Trophoblast cell (in vitro differentiated cells and primary cell): ENCODE measurements around the gene GSS.

ENCODE experiments used
- DNase-seq, 2 donors: peaks; one replicate each; pipeline ENCODE4 v3.0.0-alpha.2; 2016
- H2AFZ ChIP-seq: 2 replicates; pipeline ENCODE4 v1.6.1; 2013; ENCODE audit warnings: low read length, moderate library complexity, mild to moderate bottlenecking; ENCODE audit not compliant: insufficient read depth, poor library complexity
- H2AK5ac ChIP-seq: 2 replicates; pipeline ENCODE4 v1.6.1; 2013; ENCODE audit warnings: mild to moderate bottlenecking, low read length
- H2BK120ac ChIP-seq: 2 replicates; pipeline ENCODE4 v1.6.1; 2013; ENCODE audit warnings: low read length, mild to moderate bottlenecking, moderate library complexity; ENCODE audit not compliant: insufficient read depth, poor library complexity
- H2BK12ac ChIP-seq: 2 replicates; pipeline ENCODE4 v1.6.1; 2013; ENCODE audit warnings: mild to moderate bottlenecking, low read length, moderate library complexity
- H2BK5ac ChIP-seq: 2 replicates; pipeline ENCODE4 v1.6.1; 2013; ENCODE audit warnings: low read length, low read depth, moderate library complexity, mild to moderate bottlenecking; ENCODE audit not compliant: poor library complexity
- H3K14ac ChIP-seq: 2 replicates; pipeline ENCODE4 v1.6.1; 2013; ENCODE audit warnings: mild to moderate bottlenecking, low read length
- H3K18ac ChIP-seq: 2 replicates; pipeline ENCODE4 v1.6.1; 2013; ENCODE audit warnings: mild to moderate bottlenecking, low read length
- H3K23ac ChIP-seq: 2 replicates; pipeline ENCODE4 v1.6.1; 2013; ENCODE audit warnings: low read length
- H3K27ac ChIP-seq: 2 replicates; pipeline ENCODE4 v1.5.1; 2013; ENCODE audit warnings: low read depth, mild to moderate bottlenecking, inconsistent platforms, low read length, moderate library complexity
- H3K27me3 ChIP-seq: 2 replicates; pipeline ENCODE4 v1.6.1; 2013; ENCODE audit warnings: inconsistent platforms, mild to moderate bottlenecking, low read length, moderate library complexity; ENCODE audit not compliant: insufficient read depth
- H3K36me3 ChIP-seq, 2 experiments: 1 replicate in 1 of 2; 2 replicates in 1 of 2; pipeline ENCODE4 v1.6.1; 2013; ENCODE audit warnings: low read length in 2 of 2, mild to moderate bottlenecking in 2 of 2, moderate library complexity in 1 of 2; ENCODE audit not compliant: insufficient read depth in 2 of 2, control insufficient read depth in 1 of 2
- H3K4ac ChIP-seq: 2 replicates; pipeline ENCODE4 v1.6.1; 2013; ENCODE audit warnings: low read depth, mild to moderate bottlenecking, low read length, moderate library complexity
- H3K4me1 ChIP-seq, 2 experiments: 1 replicate in 1 of 2; 2 replicates in 1 of 2; pipeline ENCODE4 v1.6.1; 2013; ENCODE audit warnings: low read length in 2 of 2, mild to moderate bottlenecking in 2 of 2, moderate library complexity in 1 of 2; ENCODE audit not compliant: insufficient read depth in 2 of 2, control insufficient read depth in 1 of 2
- H3K4me2 ChIP-seq: 2 replicates; pipeline ENCODE4 v1.6.1; 2013; ENCODE audit warnings: inconsistent platforms, mild to moderate bottlenecking, low read length, moderate library complexity
- H3K4me3 ChIP-seq: 2 replicates; pipeline ENCODE4 v1.5.1; 2013; ENCODE audit warnings: mild to moderate bottlenecking, low read depth, low read length, inconsistent platforms
- H3K79me1 ChIP-seq: one replicate; pipeline ENCODE4 v1.6.1; 2013; ENCODE audit warnings: low read length
- H3K79me2 ChIP-seq: 2 replicates; pipeline ENCODE4 v1.6.1; 2013; ENCODE audit warnings: low read length, mild to moderate bottlenecking; ENCODE audit not compliant: control insufficient read depth, insufficient read depth, poor library complexity
- H3K9ac ChIP-seq: 2 replicates; pipeline ENCODE4 v1.6.1; 2013; ENCODE audit warnings: mild to moderate bottlenecking, low read length
- H3K9me3 ChIP-seq: 2 replicates; pipeline ENCODE4 v1.6.1; 2013; ENCODE audit warnings: low read depth, mild to moderate bottlenecking, control low read depth, inconsistent platforms, low read length; ENCODE audit not compliant: insufficient read depth
- H4K12ac ChIP-seq: 2 replicates; pipeline ENCODE4 v1.6.1; 2013; ENCODE audit warnings: low read depth, mild to moderate bottlenecking, low read length, moderate library complexity
- H4K8ac ChIP-seq: 2 replicates; pipeline ENCODE4 v1.6.1; 2013; ENCODE audit warnings: low read depth, mild to moderate bottlenecking, low read length, moderate library complexity
- H4K91ac ChIP-seq: one replicate; pipeline ENCODE4 v1.6.1; 2013; ENCODE audit warnings: low read depth, mild to moderate bottlenecking, low read length, moderate library complexity
- WGBS: extraction: QIAGEN DNeasy Blood & Tissue Kit; methylation state at CpG from one replicate; pipeline ENCODE4 v1.1.7; 2013; ENCODE audit warnings: missing lambda C conversion rate; ENCODE audit not compliant: insufficient read length, insufficient coverage; ENCODE audit errors: extremely low coverage; 5-methylcytosine and 5-hydroxymethylcytosine counted together

Gene GSS

GRCh38 chr20:34927736-34928135, 27.9 kb downstream of the GSS start:
- Histone ChIP-seq H3K4ac (no peak overlapping the region), H2BK120ac (no peak overlapping the region), H3K18ac (no peak overlapping the region), H2AFZ (no peak overlapping the region), H2BK12ac (no peak overlapping the region), H2BK5ac (no peak overlapping the region), H4K12ac (no peak overlapping the region), H3K4me3 (no peak overlapping the region), H3K9me3 (peaks cover 3% of the 10 kb centered on the region), H4K91ac (no peak overlapping the region), H3K4me2 (no peak overlapping the region), H2AK5ac (no peak overlapping the region), H3K27ac (no peak overlapping the region), H3K36me3 (peaks cover 42 to 75% of the 10 kb centered on the region in 2 experiments), H4K8ac (no peak overlapping the region), H3K79me2 (no peaks in the 10 kb centered on the region), H3K4me1 (peaks cover 6 to 8% of the 10 kb centered on the region in 2 experiments), H3K9ac (no peak overlapping the region), H3K27me3 (no peaks in the 10 kb centered on the region), H3K23ac (no peak overlapping the region), H3K79me1 (peaks cover 2% of the 10 kb centered on the region), H3K14ac (no peak overlapping the region)
- no CpG with 5 or more reads among the region's 1 CpG for WGBS
- peak; percentile 16 to 73 for DNase-seq

GRCh38 chr20:34926581-34926980, 29.0 kb downstream of the GSS start:
- DNase-seq: peak in 1 of 2 donors; percentile 15

GRCh38 chr20:34925981-34926380, 29.6 kb downstream of the GSS start:
- Histone ChIP-seq H2AK5ac (no peak overlapping the region), H3K14ac (no peak overlapping the region), H2BK5ac (no peak overlapping the region), H3K4me3 (peak overlapping the region; percentile 16), H2BK120ac (no peak overlapping the region), H3K36me3 (peaks cover 42 to 70% of the 10 kb centered on the region in 2 experiments), H3K4me1 (peaks cover 9 to 14% of the 10 kb centered on the region in 2 experiments), H3K27ac (no peak overlapping the region), H3K9ac (no peak overlapping the region), H4K8ac (no peak overlapping the region), H3K27me3 (no peaks in the 10 kb centered on the region), H3K79me2 (no peaks in the 10 kb centered on the region), H3K23ac (no peak overlapping the region), H2BK12ac (no peak overlapping the region), H3K18ac (no peak overlapping the region), H3K79me1 (peaks cover 2% of the 10 kb centered on the region), H2AFZ (no peak overlapping the region), H3K9me3 (peaks cover 5% of the 10 kb centered on the region), H4K12ac (no peak overlapping the region), H3K4ac (no peak overlapping the region), H4K91ac (no peak overlapping the region), H3K4me2 (no peak overlapping the region)
- no CpG with 5 or more reads among the region's 1 CpG for WGBS
- peak in 1 of 2 donors; percentile 25 for DNase-seq

More at GRCh38 chr20:34926581-34926980, 29.0 kb downstream of the GSS start:
- peaks cover 3% of the 10 kb centered on the region for H3K9me3 ChIP-seq
- H3K79me2 ChIP-seq: no peaks in the 10 kb centered on the region
- H3K79me1 ChIP-seq: peaks cover 2% of the 10 kb centered on the region
- no peak overlapping the region for H3K4ac ChIP-seq
- H2BK12ac ChIP-seq: no peak overlapping the region
- no peak overlapping the region for H4K91ac ChIP-seq
- H3K23ac ChIP-seq: no peak overlapping the region
- H3K4me3 ChIP-seq: no peak overlapping the region
- peaks cover 41 to 70% of the 10 kb centered on the region in 2 experiments for H3K36me3 ChIP-seq
- no peak overlapping the region for H4K12ac ChIP-seq
- no peak overlapping the region for H2BK5ac ChIP-seq
- H3K27ac ChIP-seq: no peak overlapping the region
- no peak overlapping the region for H3K9ac ChIP-seq
- no peak overlapping the region for H3K18ac ChIP-seq
- no peak overlapping the region for H3K4me2 ChIP-seq
- H2AFZ ChIP-seq: no peak overlapping the region
- H2BK120ac ChIP-seq: no peak overlapping the region
- H3K27me3 ChIP-seq: no peaks in the 10 kb centered on the region
- peaks cover 9 to 14% of the 10 kb centered on the region in 2 experiments for H3K4me1 ChIP-seq
- no CpG with 5 or more reads among the region's 1 CpG for WGBS
- no peak overlapping the region for H4K8ac ChIP-seq
- H2AK5ac ChIP-seq: no peak overlapping the region
- no peak overlapping the region for H3K14ac ChIP-seq

DNA sequence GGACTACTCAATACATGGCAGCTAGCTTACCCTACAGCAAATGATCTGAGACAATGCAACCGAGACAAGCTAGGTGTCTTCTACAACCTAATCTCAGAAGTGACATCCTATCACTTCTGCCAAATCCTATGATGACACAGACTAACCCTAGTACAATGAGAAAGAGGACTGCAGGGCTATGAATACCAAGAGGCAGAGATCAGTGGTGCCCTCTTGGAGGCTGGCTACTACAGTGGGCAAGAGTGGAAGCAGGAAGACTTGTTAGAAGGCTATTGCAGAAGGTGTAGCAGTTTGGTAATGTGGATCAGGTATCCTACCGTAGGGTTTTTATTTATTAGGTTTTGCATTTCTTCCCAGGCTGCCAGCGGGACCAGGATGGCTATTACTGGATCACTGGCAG, 30.3 kb downstream of the GSS start:
- no peak overlapping the region for H3K18ac ChIP-seq
- peaks cover 5% of the 10 kb centered on the region for H3K9me3 ChIP-seq
- H3K36me3 ChIP-seq: peaks cover 46 to 72% of the 10 kb centered on the region in 2 experiments
- H3K4me3 ChIP-seq: no peak overlapping the region
- no peak overlapping the region for H3K4ac ChIP-seq
- no peak overlapping the region for H2BK120ac ChIP-seq
- H3K4me2 ChIP-seq: no peak overlapping the region
- H3K27me3 ChIP-seq: no peaks in the 10 kb centered on the region
- no peaks in the 10 kb centered on the region for H3K79me2 ChIP-seq
- H3K79me1 ChIP-seq: peaks cover 2% of the 10 kb centered on the region
- no peak for DNase-seq
- H3K4me1 ChIP-seq: peaks cover 9 to 14% of the 10 kb centered on the region in 2 experiments
- no peak overlapping the region for H4K12ac ChIP-seq
- no peak overlapping the region for H2BK5ac ChIP-seq
- H3K9ac ChIP-seq: no peak overlapping the region
- no peak overlapping the region for H2AFZ ChIP-seq
- no peak overlapping the region for H3K23ac ChIP-seq
- H4K8ac ChIP-seq: no peak overlapping the region
- no peak overlapping the region for H2AK5ac ChIP-seq
- H3K14ac ChIP-seq: no peak overlapping the region
- no CpG with 5 or more reads among the region's 3 CpGs for WGBS
- no peak overlapping the region for H4K91ac ChIP-seq
- no peak overlapping the region for H2BK12ac ChIP-seq
- no peak overlapping the region for H3K27ac ChIP-seq
